Ovary (tissue), 9 donors: ENCODE results near the gene DNAH12. TPM values are rescaled to one million over a fixed set of nuclear protein-coding genes. Genes with fewer than 3 reads are reported as not detected.

ENCODE experiments used
- DNase-seq, 5 donors: peaks; one replicate each; pipeline ENCODE4 v3.0.0-alpha.2; 2019 to 2020
- H3K27ac ChIP-seq, 2 donors: fragments of 200-600 bp; one replicate each; pipeline versions ENCODE4 v1.5.1 to v1.8.0; 2019 to 2022
- H3K27me3 ChIP-seq: fragments of 200-600 bp; one replicate; pipeline ENCODE4 v1.8.0; 2022
- H3K36me3 ChIP-seq: fragments of 200-600 bp; sonication (generic); one replicate; pipeline ENCODE4 v1.5.1; 2019
- H3K4me1 ChIP-seq: one replicate; pipeline ENCODE4 v1.8.1; 2013; ENCODE audit warnings: mild to moderate bottlenecking, moderate library complexity; ENCODE audit not compliant: insufficient read depth
- H3K4me3 ChIP-seq: fragments of 200-600 bp; sonication (generic); one replicate; pipeline ENCODE4 v1.5.1; 2017
- H3K9me3 ChIP-seq, 2 donors: fragments of 200-600 bp in 1 of 2; sonication (generic) in 1 of 2; one replicate each; pipeline versions ENCODE4 v1.5.1 to v1.8.1; 2013 to 2019; ENCODE audit warnings: mild to moderate bottlenecking in 1 of 2, moderate library complexity in 1 of 2
- CTCF ChIP-seq, 3 donors: fragments of 450-650 bp in 2 of 3; fragments of 200-600 bp in 1 of 3; IDR thresholded peaks; one replicate each; pipeline versions ENCODE4 v1.5.1 to v1.8.0; 2016 to 2022; ENCODE audit warnings: antibody characterized with exemption in 3 of 3, mild to moderate bottlenecking in 1 of 3
- EP300 ChIP-seq: sonication (generic); formaldehyde crosslinking; IDR thresholded peaks from one replicate; pipeline ENCODE4 v1.6.1; 2017; ENCODE audit warnings: antibody characterized with exemption
- POLR2A ChIP-seq: fragments of 450-650 bp; IDR thresholded peaks from one replicate; pipeline ENCODE4 v1.6.1; 2017; ENCODE audit warnings: antibody characterized with exemption, mild to moderate bottlenecking, moderate library complexity
- WGBS, 3 donors: extraction: QIAGEN DNeasy Blood & Tissue Kit in 1 of 3; methylation state at CpG; one replicate each; pipeline versions ENCODE4 v1.1.5 to v1.1.7; 2013 to 2017; 5-methylcytosine and 5-hydroxymethylcytosine counted together
- intact Hi-C, 4 donors: fragments of 100-400 bp; cut with DNase I; formaldehyde crosslinking; loops; one replicate each; pipeline versions ENCODE4 v1.11.0 to v1.15.1; 2022 to 2023
- polyA plus RNA-seq, 2 donors: library from polyadenylated mRNA; stranded (reverse); fragments of 200-250 nt in 1 of 2; fragments of 350-450 nt in 1 of 2; fragmentation: Illumina TruSeq in 1 of 2; extraction: RNeasy Lipid Tissue Mini Kit (QIAGEN cat#74804) in 1 of 2; gene quantifications; one replicate each; pipeline ENCODE4 v1.2.3, GENCODE V29; 2013 to 2014
- total RNA-seq, 7 donors: library from RNA; depleted of rRNA in 2 of 7; stranded (reverse); fragments of >200 nt in 2 of 7; fragmentation: NEBNext Ultra II Directional in 3 of 7; extraction: Animal tissue kit (Norgen Biotek cat#: 25700) in 3 of 7; gene quantifications; one replicate each; pipeline versions ENCODE4 v1.1.0 to v1.2.4, GENCODE V29; 2016 to 2023
- donor health status: DM: no; HTN: no; CAD: no; lungs with moderate emphysema.
- donor health status: DM: no; HTN: no; CAD: no.
- donor health status: Bipolar disorder and iron deficiency.
- donor health status: DM: yes; HTN: yes; CAD: no.
- donor health status: DM: no; HTN: no; CAD: no.
- donor health status: DM: yes; HTN: yes; CAD: no.

Gene DNAH12
- total and polyA plus RNA-seq, 9 donors: 0.20 to 20.1 (median 0.92) TPM

- no peaks in the 10 kb centered on the region for H3K36me3 ChIP-seq
- no peak within 1 kb of the TSS for H3K27ac ChIP-seq
- H3K4me3 ChIP-seq: no peak within 1 kb of the TSS
- H3K4me1 ChIP-seq: no peaks in the 10 kb centered on the region
- no peak for DNase-seq
- no peaks in the 10 kb centered on the region for H3K9me3 ChIP-seq
- 81 to 90% (median 86%) methylated on average over 1 of the region's 1 CpG for WGBS, 3 donors
- intact Hi-C loops: no loop called here
- TF ChIP-seq POLR2A (no peak), EP300 (no peak), CTCF (IDR thresholded peaks at IDR 0.05) (no peak)
- no peaks in the 10 kb centered on the region for H3K27me3 ChIP-seq
These were observed 251.8 kb downstream of the DNAH12 start, which contains the start of gene ASB14 for GRCh38 chr3:57292159-57292896. Gene ASB14, minus strand, starts transcription at chr3:57292685. Its CDS starts 652 bp downstream, at chr3:57292033.

GRCh38 chr3:57288403-57288802 lies 255.7 kb downstream of the DNAH12 start:
- intact Hi-C loops: no loop called here
- TF ChIP-seq CTCF (IDR thresholded peaks at IDR 0.05) (no peak), POLR2A (no peak), EP300 (no peak)
- Histone ChIP-seq H3K9me3 (no peaks in the 10 kb centered on the region), H3K27ac (no peak overlapping the region), H3K4me1 (no peaks in the 10 kb centered on the region), H3K36me3 (no peaks in the 10 kb centered on the region), H3K27me3 (no peaks in the 10 kb centered on the region), H3K4me3 (no peak overlapping the region)
- DNase-seq: no peak
- 84 to 92% (median 87%) methylated on average over 9 of the region's 9 CpGs for WGBS, 3 donors

GRCh38 chr3:57287205-57287604 lies 256.9 kb downstream of the DNAH12 start:
- H3K4me1 ChIP-seq: no peaks in the 10 kb centered on the region
- H3K36me3 ChIP-seq: no peaks in the 10 kb centered on the region
- 80 to 81% (median 81%) methylated on average over 2 of the region's 2 CpGs for WGBS, 3 donors
- H3K27ac ChIP-seq: no peak overlapping the region
- TF ChIP-seq CTCF (IDR thresholded peaks at IDR 0.05): no peak
- TF ChIP-seq EP300: no peak
- no peak for TF ChIP-seq POLR2A
- intact Hi-C loops: no loop called here
- H3K27me3 ChIP-seq: no peaks in the 10 kb centered on the region
- no peaks in the 10 kb centered on the region for H3K9me3 ChIP-seq
- no peak for DNase-seq
- H3K4me3 ChIP-seq: no peak overlapping the region

GRCh38 chr3:57283334-57283733 lies 260.8 kb downstream of the DNAH12 start:
- 31 to 56% (median 38%) methylated on average over 6 of the region's 6 CpGs for WGBS, 3 donors
- TF ChIP-seq CTCF (IDR thresholded peaks at IDR 0.05): no peak
- no peak for TF ChIP-seq EP300
- TF ChIP-seq POLR2A: no peak
- intact Hi-C loops: no loop called here
- Histone ChIP-seq H3K9me3 (no peaks in the 10 kb centered on the region), H3K27me3 (no peaks in the 10 kb centered on the region), H3K27ac (no peak overlapping the region), H3K36me3 (no peaks in the 10 kb centered on the region), H3K4me1 (no peaks in the 10 kb centered on the region), H3K4me3 (no peak overlapping the region)
- no peak for DNase-seq
